ENCODE measurements around the gene PTPRN2.
"Not testable (repeated sequence)": the region's sequence is repeated elsewhere in the genome, so short reads cannot be mapped to it uniquely, and the experiment has no call there.

Gene PTPRN2

DNA sequence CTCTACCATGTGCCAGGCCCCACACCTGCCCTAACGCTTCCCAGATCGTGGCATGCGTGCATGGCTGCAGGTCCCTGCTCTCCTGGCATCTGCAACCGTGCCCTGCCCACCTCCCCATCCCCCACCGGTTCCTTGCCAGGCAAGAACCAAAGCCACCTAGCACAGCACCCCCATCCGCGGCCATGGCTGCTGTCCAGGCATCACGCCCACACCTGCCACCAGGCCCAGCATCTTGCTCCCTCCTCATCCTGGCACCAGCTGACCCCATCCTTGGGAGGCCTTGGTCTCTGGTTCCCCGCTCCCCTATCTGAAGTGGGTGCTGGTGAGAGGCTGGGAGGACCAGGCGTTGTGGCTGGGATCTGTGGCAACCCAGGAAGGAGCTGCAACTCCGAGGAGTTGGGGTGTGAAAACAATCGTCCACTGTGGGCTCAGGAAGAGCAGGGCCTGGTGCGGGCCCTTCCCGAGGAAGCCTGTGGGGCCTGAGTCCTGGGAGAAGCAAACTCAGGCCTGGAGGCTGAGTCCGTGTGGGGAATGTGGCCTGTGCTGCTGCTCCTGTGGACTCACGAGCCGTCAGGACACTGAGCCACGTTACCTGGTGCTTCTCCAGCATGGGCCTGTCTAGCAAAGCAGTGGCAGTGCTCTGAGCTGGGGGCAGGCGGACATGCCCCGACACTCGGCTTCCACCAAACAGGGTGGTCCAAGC, 833.8 kb downstream of the PTPRN2 start:
- DNase-seq = no peak

GRCh38 chr7:157752832-157753291, 834.8 kb downstream of the PTPRN2 start:
- DNase-seq = no peak

DNA sequence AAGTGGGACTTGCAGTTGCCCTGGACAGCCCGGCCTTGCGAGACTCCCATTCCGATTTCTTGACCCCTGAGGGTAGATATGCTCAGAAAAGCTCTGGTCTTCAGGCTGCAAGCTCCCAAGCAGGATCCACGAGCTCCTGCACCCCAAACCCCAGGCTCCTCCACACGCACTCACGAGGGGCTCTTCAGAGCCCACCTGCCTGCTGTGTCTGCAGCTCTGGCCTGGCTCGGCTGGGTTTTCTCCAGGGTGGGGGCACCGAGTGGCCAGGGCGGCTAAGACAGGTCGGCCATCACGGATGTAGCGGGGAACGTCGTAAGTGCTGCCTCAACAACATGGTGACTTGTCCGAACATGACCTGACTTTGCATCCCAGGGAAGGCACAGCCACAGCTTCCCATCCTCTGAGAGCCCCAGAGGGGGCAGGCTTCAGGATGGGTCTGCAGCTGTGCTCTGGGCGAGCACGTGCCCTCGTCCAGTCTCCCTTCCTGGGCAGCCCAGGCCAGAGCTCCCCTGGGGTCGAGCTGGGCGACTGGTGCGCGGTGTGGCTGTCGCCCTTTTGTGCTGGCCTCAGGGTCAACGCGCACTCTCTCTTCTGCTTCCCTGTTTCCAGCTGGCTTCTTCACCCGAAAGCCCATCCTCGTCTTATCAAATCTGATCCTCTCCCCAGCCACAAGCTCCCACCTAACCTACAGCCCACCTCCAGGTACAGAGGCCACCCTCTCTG, 835.5 kb downstream of the PTPRN2 start:
- no peak for DNase-seq

- DNase-seq = no peak
These were observed 836.2 kb downstream of the PTPRN2 start for GRCh38 chr7:157751406-157751805.

DNA sequence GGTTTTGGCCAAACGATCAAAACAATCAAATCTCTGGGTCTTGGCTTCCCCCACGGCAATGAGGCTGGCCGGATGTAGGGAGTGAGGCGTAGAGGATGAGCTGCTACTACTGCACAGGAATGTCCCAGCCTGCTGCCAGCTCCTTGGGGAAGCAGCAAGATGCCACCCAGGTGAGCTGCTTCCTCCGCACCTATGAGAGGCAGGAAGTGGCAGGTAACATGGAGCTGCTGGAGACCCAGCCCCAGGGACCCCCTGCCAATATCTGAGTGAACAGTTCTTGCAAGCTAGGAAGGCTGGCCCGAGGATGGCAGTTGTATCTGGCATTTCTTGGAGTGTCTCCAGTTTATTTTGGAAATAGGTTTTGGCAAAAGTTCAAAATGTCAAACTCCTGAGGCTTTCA, 837.3 kb downstream of the PTPRN2 start:
- DNase-seq = no peak

DNA sequence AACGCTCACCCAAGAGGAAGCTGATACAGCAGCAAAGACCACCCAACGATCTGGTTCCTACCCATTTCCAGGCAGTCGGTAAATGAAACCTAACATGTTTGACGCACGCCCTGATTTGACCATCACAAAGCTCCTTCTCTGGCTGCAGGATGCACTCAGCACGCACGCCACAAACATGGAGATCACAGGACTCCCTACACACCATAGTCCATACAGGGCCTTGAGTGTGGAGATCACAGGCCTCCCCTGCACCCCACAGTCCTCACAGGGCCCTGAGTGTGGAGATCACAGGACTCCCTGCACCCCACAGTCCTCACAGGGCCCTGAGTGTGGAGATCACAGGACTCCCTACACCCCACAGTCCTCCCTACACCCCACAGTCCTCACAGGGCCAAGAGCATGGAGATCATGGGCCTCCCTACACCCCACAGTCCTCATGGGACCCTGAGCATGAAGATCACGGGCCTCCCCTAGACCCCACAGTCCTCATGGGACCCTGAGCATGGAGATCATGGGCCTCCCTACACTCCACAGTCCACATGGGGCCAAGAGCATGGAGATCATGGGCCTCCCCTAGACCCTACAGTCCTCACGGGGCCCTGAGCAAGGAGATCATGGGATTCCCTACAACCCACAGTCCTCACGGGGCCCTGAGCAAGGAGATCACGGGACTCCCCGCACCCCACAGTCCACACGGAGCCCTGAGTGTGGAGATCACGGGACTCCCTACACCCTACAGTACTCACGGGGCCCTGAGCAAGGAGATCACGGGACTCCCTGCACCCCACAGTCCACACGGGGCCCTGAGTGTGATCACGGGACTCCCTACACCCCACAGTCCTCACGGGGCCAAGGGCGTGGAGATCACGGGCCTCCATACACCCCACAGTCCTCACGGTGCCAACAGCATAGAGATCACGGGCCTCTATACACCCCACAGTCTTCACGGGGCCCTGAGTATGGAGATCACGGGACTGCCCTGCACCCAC, 841.6 kb downstream of the PTPRN2 start:
- no peak for DNase-seq

DNA sequence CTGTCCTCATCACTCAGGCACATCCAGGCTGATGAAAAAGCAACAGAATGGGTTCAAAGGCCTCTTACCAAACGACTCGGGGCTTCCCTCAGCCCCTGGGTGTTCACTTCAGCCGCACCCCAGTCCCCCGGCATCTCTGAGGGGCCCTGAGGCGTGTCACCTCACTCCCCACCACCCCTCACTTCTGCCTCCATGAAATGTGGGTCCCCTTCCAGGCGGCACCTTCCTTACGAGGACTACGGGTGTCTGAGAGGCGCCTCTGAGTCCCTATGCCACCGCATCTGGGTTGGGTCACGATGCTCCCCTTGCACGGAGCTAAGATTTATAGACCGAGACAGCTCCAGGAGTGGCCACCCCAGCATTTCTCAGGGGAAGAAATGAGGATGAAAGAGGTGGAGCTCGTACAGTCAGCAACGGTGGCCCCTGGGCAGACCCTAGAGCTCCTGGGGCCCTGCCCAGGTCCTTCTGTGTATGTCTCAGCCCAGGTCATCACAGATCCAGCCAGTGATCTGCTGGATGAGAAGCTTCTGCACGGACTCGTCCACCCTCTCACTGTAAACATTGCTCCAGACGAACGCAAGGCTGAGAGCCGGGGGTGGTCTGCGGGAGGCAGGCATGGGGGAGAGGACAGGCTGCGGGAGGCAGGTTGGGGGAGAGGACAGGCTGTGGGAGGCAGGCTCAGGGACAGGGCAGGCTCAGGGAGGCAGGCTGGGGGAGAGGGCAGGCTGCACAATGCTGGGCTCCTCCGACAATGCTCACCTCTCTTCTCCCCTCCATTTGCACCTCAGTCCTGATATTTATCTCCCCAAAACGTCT, 842.6 kb downstream of the PTPRN2 start:
- DNase-seq = no peak

DNA sequence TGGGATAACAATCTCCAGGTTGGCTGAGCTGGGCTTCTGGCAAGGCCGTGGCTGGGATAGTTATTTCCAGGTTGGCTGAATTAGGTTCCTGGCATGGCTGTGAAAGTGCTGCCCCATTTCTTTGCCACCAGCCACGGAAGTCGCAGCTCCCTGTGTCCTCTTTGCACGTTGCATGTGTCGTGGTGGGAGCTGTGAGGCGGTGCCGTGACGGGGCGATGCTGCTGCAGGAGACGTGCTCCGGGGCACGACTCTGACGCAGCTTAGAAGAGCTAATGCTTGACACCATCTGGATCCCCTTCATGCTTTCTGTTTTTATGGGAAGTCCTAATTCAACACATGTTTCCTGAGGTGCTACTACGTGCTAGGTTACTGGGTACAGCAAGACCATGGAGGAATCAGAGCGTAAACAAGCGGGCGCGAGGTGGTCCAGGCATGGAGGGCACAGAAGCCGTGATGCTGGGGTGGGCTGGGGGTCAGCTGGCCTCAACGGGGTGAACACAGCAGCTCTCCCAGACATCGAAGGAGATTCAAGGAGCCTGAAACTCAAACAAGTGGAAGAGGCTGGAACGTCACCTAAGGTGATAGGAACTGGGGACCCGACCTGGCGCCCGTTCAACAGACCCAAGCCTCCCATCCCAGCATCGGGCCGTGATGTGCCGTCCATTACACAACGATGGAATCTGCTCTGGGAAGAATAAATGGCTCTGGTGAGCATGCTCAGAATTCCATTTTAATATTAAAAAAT, 843.7 kb downstream of the PTPRN2 start:
- DNase-seq = no peak

DNA sequence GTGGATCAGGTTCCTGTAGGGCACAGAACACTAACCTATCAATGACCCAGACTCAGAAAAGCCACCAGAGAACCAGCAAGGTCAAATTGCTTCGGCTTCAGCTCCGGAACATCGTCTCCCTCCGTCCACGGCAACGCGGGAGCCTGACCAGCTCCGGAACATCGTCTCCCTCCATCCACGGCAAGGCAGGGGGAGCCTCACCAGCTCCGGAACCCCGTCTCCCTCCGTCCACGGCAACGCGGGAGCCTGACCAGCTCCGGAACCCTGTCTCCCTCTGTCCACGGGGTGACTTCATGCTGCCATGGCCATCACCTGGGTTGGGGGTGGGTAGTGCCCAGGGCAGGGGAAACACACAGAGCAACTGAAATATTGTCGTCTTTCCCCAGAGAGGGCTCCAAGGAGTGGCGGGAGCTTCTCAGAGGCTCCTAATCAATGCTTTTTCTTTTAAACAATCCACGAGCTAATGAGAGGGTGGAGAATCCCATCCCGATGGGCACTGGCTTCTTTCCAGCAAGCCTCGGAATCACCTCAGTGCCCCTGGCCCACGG, 847.3 kb downstream of the PTPRN2 start:
- no peak for DNase-seq

DNA sequence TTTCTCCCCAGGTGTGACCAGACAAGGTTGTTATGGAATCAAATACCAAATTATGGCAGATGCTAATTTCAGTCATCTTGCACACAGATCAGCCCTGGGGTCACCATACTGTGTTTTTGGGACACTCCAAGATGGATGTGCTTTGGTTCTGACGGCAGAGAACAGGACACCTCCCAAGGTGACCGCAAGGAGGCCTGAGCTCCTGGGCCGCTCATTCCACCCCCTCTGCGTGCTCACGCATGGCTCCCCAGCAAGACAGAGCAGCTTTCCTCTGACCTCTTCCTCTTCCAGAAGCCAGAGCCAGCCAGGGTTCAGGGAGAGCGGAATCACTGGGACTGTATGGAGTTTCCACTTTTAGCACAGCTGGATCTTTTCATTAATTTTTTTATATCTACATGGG, 848.0 kb downstream of the PTPRN2 start:
- no peak for DNase-seq

DNA sequence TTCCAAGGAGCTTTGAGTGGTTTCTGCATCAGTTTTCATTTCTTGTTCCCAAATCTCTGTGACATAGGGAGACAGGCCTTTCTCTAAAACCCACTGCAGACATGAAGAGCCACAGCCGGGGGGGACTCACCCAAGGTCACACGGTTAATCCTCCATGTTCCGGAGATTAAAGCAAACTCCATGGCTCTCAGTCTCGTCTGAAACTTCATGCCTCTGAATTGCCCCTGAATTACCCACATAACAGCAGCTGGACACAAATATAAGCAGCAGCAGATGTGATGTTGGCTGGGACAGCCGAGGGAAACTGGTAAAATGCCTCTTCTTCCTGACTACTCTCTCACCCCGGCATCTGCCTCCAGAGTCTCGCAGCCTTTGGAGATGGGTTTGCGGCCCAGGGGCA, 848.6 kb downstream of the PTPRN2 start:
- DNase-seq = no peak

DNA sequence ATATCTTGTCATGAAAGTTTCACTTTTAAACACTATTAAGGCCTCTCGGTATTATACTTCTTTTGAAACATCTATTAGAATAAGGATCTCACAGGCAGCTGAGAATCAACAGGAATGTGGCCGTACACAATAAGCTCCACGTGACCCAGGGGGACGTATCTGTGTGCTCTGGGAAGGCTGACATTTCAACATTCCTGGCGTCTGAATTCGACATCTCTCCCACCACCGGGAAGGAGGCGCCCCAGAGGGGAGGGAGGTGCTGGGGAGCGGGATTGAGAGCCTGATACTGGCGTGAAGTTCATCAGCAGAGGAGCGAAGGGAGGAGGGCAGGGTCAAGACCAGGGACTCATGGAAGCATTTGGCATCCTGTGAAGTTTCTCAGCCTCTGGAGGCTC, 849.6 kb downstream of the PTPRN2 start:
- DNase-seq = no peak

DNA sequence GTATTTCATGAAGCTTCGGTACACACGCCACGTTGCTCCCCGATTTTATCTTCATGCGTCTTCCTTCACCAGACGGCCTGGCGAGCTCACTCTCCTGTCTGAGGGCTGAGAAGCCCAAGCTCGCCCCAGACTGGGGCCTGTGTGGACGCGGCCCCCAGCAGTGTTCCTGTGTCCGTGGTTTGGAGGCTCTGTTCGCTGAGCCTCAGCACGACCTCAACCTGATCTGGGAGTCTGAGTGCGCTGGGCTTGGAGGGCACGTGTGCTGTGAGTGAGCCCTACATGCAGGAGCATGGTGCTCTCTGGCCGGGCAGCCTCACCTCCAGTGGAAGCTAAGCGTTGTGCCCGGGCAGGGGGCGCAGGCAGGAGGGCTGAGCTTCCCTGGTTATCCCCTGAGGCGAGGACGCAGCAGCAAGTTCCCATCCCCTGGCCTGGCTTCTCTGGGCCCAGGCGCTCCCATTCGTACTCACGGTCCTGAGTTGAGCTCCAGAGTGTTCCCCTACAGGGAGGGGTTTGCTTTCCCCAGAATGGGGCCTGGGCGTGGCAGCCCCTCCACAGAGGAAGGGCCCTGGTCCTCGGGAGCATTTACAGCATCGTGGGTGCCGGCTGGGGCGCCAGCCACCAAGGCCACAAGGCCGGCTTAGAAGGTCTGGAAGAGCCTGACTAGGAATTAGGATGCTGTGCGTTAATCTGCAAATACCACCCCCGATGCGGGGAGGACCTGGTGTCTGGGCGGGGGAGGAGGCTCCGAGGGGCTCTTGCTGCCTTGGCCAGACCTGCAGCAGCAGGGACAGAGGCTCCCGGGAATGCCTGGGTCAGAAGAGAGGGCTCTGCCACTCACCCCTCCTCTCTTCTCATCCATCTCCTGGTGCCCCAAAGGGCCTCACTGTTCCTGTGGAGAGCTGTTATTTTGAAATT, 850.2 kb downstream of the PTPRN2 start:
- no peak for DNase-seq

- no peak for DNase-seq
These were observed 851.3 kb downstream of the PTPRN2 start for GRCh38 chr7:157736341-157736740.

GRCh38 chr7:157735826-157736225, 851.8 kb downstream of the PTPRN2 start:
- DNase-seq = no peak

GRCh38 chr7:157734676-157735640, 852.7 kb downstream of the PTPRN2 start:
- DNase-seq = no peak

DNA sequence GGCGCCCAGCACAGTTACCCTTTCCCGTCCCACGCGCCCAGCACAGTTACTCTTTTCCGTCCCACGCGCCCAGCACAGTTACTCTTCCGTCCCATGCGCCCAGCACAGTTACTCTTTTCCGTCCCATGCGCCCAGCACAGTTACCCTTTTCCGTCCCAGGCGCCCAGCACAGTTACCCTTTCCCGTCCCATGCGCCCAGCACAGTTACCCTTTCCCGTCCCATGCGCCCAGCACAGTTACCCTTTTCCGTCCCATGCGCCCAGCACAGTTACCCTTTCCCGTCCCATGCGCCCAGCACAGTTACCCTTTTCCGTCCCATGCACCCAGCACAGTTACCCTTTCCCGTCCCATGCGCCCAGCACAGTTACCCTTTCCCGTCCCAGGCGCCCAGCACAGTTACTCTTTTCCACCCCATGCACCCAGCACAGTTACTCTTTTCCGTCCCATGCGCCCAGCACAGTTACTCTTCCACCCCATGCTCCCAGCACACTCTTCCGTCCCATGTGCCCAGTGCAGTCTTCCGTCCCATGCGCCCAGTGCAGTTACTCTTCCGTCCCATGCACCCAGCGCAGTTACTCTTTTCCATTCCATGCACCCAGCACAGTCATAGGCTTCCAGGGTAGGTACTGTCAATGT, 853.7 kb downstream of the PTPRN2 start:
- not testable (repeated sequence) for DNase-seq

DNA sequence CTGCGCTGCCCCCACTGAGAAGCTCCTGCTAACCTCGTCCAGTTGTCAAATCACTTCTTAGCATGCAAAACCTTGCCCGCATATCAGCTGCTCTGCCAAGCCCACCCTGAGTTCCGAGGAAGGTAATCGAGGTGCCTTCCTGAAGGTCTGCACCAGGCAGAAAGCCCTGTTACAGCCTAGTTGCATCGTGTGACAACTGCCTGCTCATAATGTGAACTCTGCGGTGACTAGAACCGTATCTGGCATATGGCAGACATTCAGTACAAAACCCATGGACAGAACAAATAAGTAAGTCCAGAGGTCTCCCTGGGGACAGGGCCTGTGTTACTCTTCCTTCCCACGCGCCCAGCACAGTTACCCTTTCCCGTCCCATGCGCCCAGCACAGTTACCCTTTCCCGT, 856.5 kb downstream of the PTPRN2 start:
- DNase-seq = no peak
